ENCODE results near the gene TBC1D5. TPM values are rescaled to one million over a fixed set of nuclear protein-coding genes. Genes with fewer than 3 reads are reported as not detected.

Gene TBC1D5
- polyA plus RNA-seq, 2 of the 4 experiments (the other 2 are of a cell fraction): 36.7 to 72.2 TPM

GRCh38 chr3:17589888-17590287 is 152.5 kb downstream of the TBC1D5 start:
- DNase-seq (ENCODE audit: low read depth in 1 of 2, low spot score in 1 of 2): no peak
- ChIA-PET CTCF (no interaction called here), POLR2A (no interaction called here)
- TF ChIP-seq, protein P1, sequence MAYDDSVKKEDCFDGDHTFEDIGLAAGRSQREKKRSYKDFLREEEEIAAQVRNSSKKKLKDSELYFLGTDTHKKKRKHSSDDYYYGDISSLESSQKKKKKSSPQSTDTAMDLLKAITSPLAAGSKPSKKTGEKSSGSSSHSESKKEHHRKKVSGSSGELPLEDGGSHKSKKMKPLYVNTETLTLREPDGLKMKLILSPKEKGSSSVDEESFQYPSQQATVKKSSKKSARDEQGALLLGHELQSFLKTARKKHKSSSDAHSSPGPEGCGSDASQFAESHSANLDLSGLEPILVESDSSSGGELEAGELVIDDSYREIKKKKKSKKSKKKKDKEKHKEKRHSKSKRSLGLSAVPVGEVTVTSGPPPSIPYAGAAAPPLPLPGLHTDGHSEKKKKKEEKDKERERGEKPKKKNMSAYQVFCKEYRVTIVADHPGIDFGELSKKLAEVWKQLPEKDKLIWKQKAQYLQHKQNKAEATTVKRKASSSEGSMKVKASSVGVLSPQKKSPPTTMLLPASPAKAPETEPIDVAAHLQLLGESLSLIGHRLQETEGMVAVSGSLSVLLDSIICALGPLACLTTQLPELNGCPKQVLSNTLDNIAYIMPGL (CRISPR knock-in tag; IDR thresholded peaks at IDR 0.05; ENCODE audit: borderline replicate concordance): no peak
- TF ChIP-seq RNF2 (IDR thresholded peaks at IDR 0.05; ENCODE audit: borderline replicate concordance, low read depth) (no peak), HDAC2 (IDR thresholded peaks at IDR 0.05) (no peak), ESRRA (IDR thresholded peaks at IDR 0.05; ENCODE audit: borderline replicate concordance, low read length) (no peak), NPAS2 (CRISPR knock-in tag; IDR thresholded peaks at IDR 0.05; ENCODE audit: borderline replicate concordance) (no peak), TP53 (CRISPR knock-in tag; IDR thresholded peaks at IDR 0.05) (no peak), BHLHE40 (IDR thresholded peaks at IDR 0.05; ENCODE audit: low read depth, low read length) (no peak), EHF (CRISPR knock-in tag; IDR thresholded peaks at IDR 0.05) (no peak), PHF8 (IDR thresholded peaks at IDR 0.05; ENCODE audit: borderline replicate concordance, low read depth) (no peak)
- TF ChIP-seq, protein P2, sequence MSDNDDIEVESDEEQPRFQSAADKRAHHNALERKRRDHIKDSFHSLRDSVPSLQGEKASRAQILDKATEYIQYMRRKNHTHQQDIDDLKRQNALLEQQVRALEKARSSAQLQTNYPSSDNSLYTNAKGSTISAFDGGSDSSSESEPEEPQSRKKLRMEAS (IDR thresholded peaks at IDR 0.05): no peak
- TF ChIP-seq, protein P3, sequence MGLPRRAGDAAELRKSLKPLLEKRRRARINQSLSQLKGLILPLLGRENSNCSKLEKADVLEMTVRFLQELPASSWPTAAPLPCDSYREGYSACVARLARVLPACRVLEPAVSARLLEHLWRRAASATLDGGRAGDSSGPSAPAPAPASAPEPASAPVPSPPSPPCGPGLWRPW (IDR thresholded peaks at IDR 0.05): no peak
- FAIRE-seq: no peak
- Histone ChIP-seq H3K9me3 (peaks cover 26% of the 10 kb centered on the region), H3K4me3 (no peak overlapping the region), H3K4me1 (peaks cover 12% of the 10 kb centered on the region; the same call in 2 of the 3 replicates), H3K4me2 (no peak overlapping the region), H3K27ac (no peak overlapping the region)
- WGBS (ENCODE audit: missing lambda C conversion rate): 90% methylated on average over 1 of the region's 1 CpG
- ATAC-seq: no peak

GRCh38 chr3:17588422-17588821 is 154.0 kb downstream of the TBC1D5 start:
- 95% methylated on average over 1 of the region's 1 CpG for WGBS (ENCODE audit: missing lambda C conversion rate)
- ATAC-seq: no peak
- POLR2A ChIA-PET: no interaction called here

GRCh38 chr3:17585394-17586325 is 156.8 kb downstream of the TBC1D5 start:
- H3K4me2 ChIP-seq: peak overlapping the region; percentile 45
- CTCF ChIA-PET: no interaction called here

More at GRCh38 chr3:17588422-17588821, 154.0 kb downstream of the TBC1D5 start:
- TF ChIP-seq NPAS2 (CRISPR knock-in tag; IDR thresholded peaks at IDR 0.05; ENCODE audit: borderline replicate concordance) (no peak), SREBF2 (IDR thresholded peaks at IDR 0.05) (no peak), ATOH8 (CRISPR knock-in tag; IDR thresholded peaks at IDR 0.05; ENCODE audit: low read depth) (no peak), EHMT2 (IDR thresholded peaks at IDR 0.05; ENCODE audit: low read depth) (no peak), MAFK (IDR thresholded peaks at IDR 0.05; ENCODE audit: partially characterized antibody) (peak; percentile 68)
- TF ChIP-seq, protein P4, sequence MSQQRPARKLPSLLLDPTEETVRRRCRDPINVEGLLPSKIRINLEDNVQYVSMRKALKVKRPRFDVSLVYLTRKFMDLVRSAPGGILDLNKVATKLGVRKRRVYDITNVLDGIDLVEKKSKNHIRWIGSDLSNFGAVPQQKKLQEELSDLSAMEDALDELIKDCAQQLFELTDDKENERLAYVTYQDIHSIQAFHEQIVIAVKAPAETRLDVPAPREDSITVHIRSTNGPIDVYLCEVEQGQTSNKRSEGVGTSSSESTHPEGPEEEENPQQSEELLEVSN (IDR thresholded peaks at IDR 0.05; ENCODE audit: borderline replicate concordance, low read depth): no peak
- Histone ChIP-seq H3K4me1 (peaks cover 12% of the 10 kb centered on the region; the same call in 2 of the 3 replicates), H3K4me2 (no peak overlapping the region), H3K4me3 (no peak overlapping the region), H3K9me3 (peaks cover 26% of the 10 kb centered on the region), H3K27ac (no peak overlapping the region)
- DNase-seq (ENCODE audit: low read depth in 1 of 2, low spot score in 1 of 2) (no peak), FAIRE-seq (no peak)
- CTCF ChIA-PET: no interaction called here

More at GRCh38 chr3:17585394-17586325, 156.8 kb downstream of the TBC1D5 start:
- no peak for TF ChIP-seq ZNF302 (CRISPR knock-in tag; IDR thresholded peaks at IDR 0.05)
- no peak for TF ChIP-seq FOSL2 (IDR thresholded peaks at IDR 0.05)
- TF ChIP-seq FOSL2 (CRISPR knock-in tag; IDR thresholded peaks at IDR 0.05): no peak
- TF ChIP-seq KDM5A (IDR thresholded peaks at IDR 0.05): no peak
- TF ChIP-seq BHLHE40 (IDR thresholded peaks at IDR 0.05; ENCODE audit: low read depth, low read length): no peak
- no peak for TF ChIP-seq FOSB (CRISPR knock-in tag; IDR thresholded peaks at IDR 0.05)
- no peak for ATAC-seq
- POLR2A ChIA-PET: no interaction called here
- no peak for DNase-seq (ENCODE audit: low read depth in 1 of 2, low spot score in 1 of 2)
- no peak overlapping the region for H3K27ac ChIP-seq
- H3K4me1 ChIP-seq: peaks cover 25% of the 10 kb centered on the region
- H3K4me3 ChIP-seq: no peak overlapping the region
- no peak for FAIRE-seq
- WGBS (ENCODE audit: missing lambda C conversion rate): 78% methylated on average over 2 of the region's 2 CpGs
- peaks cover 17% of the 10 kb centered on the region for H3K9me3 ChIP-seq

Data from A549 (cell line).